SK-N-SH (cell line): ENCODE measurements around the gene ZNF154.

Experiments used
- CTCF ChIP-seq: fragments of 200-600 bp; sonication (generic); IDR thresholded peaks from 2 replicates; pipeline ENCODE4 v1.6.1; 2017; ENCODE audit warnings: antibody characterized with exemption, mild to moderate bottlenecking, moderate library complexity
- EP300 ChIP-seq, 2 experiments: IDR thresholded peaks; 2 replicates each; pipeline versions ENCODE4 v1.4.0 to v1.6.1; 2012; ENCODE audit warnings: borderline replicate concordance in 1 of 2, low read depth in 1 of 2, low read length in 1 of 2
- EZH2phosphoT487 ChIP-seq: fragments of 200-600 bp; sonication (generic); IDR thresholded peaks from 2 replicates; pipeline ENCODE4 v1.6.1; 2017; ENCODE audit warnings: low read depth, mixed run types, mild to moderate bottlenecking, antibody characterized with exemption, moderate library complexity, borderline replicate concordance
- GATA2 ChIP-seq: sonication (generic); formaldehyde crosslinking; IDR thresholded peaks from 2 replicates; pipeline ENCODE4 v1.5.0; 2020; ENCODE audit warnings: mild to moderate bottlenecking, missing genetic modification reagents
- MXI1 ChIP-seq: IDR thresholded peaks from 2 replicates; pipeline ENCODE4 v1.6.1; 2012; ENCODE audit warnings: mild to moderate bottlenecking, low read depth, low read length, improper control_type of control experiment
- RAD21 ChIP-seq: IDR thresholded peaks from 2 replicates; pipeline ENCODE4 v1.6.1; 2012; ENCODE audit warnings: mild to moderate bottlenecking, low read length
- RFX5 ChIP-seq: IDR thresholded peaks from 2 replicates; pipeline ENCODE4 v1.6.1; 2012; ENCODE audit warnings: mild to moderate bottlenecking, improper control_type of control experiment, low read length
- USF2 ChIP-seq: fragments of 150-350 bp; IDR thresholded peaks from 2 replicates; pipeline ENCODE4 v1.6.1; 2017; ENCODE audit warnings: antibody characterized with exemption, low read length, low read depth, borderline replicate concordance

GRCh38 chr19:57754091-57754673 lies 45.2 kb upstream of the ZNF154 start:
- TF ChIP-seq EZH2phosphoT487 (no peak), RAD21 (no peak), RFX5 (no peak), CTCF (no peak), GATA2 (no peak), EP300 (IDR thresholded peaks at IDR 0.05; ENCODE audit: borderline replicate concordance in 1 of 2, low read depth in 1 of 2, low read length in 1 of 2) (no peak), MXI1 (no peak), USF2 (no peak)
